Activated naive CD4-positive, alpha-beta T cell treated with anti-CD3 and anti-CD28 coated beads, Interleukin-2, amount 10 ng/mL, durations not matched to agents 7 days and 5 days (primary cell): ENCODE data around the gene SORCS3.

Source experiments
- CTCF ChIA-PET: fragments of 350-600 bp; sonication (Branson Sonifier 250); formaldehyde crosslinking; loops from one replicate; lab custom pipeline; 2021; ENCODE audit warnings: antibody characterized with exemption; lab: Charles Lee
- DNase-seq: peaks from one replicate; pipeline ENCODE4 v3.0.0-alpha.2; 2020
- H3K27ac Mint-ChIP-seq: one replicate; pipeline ENCODE4 v1.8.0; 2021; ENCODE audit warnings: mild to moderate bottlenecking, moderate library complexity, mixed read lengths
- H3K27me3 Mint-ChIP-seq: one replicate; pipeline ENCODE4 v1.8.0; 2021; ENCODE audit warnings: mild to moderate bottlenecking, mixed read lengths
- H3K36me3 Mint-ChIP-seq: one replicate; pipeline ENCODE4 v1.8.0; 2021; ENCODE audit warnings: mixed read lengths
- H3K4me1 Mint-ChIP-seq: one replicate; pipeline ENCODE4 v1.8.0; 2021; ENCODE audit warnings: mixed read lengths
- H3K4me3 Mint-ChIP-seq: one replicate; pipeline ENCODE4 v1.8.0; 2021; ENCODE audit warnings: mild to moderate bottlenecking, moderate library complexity, mixed read lengths
- H3K9me3 Mint-ChIP-seq: one replicate; pipeline ENCODE4 v1.8.0; 2021; ENCODE audit warnings: mixed read lengths

The SORCS3 gene

DNA sequence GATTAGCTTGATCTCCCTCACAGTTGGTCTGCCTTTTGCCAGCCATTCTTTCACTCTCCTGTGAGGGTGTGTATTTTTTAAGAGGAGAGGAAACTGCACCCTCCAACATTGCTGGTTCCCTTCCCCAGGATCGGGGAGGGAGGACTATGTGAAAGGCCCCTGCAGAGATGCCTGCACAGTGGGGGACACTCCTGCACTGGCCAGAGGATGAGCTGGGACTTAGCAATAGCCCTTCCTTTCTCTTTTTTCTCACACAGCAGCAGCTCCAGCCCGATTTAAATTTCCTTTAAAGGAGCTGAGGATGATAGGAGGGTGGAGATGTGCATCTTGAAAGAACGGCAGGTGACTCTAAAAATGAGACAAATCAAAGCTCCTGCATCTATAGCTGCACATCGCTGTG is 18.7 kb downstream of the SORCS3 start:
- no peaks in the 10 kb centered on the region for H3K36me3 Mint-ChIP-seq
- H3K27me3 Mint-ChIP-seq, result peaks cover 16% of the 10 kb centered on the region
- DNase-seq, result no peak
- no peak overlapping the region for H3K4me3 Mint-ChIP-seq
- no peak overlapping the region for H3K27ac Mint-ChIP-seq
- CTCF ChIA-PET, result no interaction called here
- no peaks in the 10 kb centered on the region for H3K9me3 Mint-ChIP-seq
- no peaks in the 10 kb centered on the region for H3K4me1 Mint-ChIP-seq

DNA sequence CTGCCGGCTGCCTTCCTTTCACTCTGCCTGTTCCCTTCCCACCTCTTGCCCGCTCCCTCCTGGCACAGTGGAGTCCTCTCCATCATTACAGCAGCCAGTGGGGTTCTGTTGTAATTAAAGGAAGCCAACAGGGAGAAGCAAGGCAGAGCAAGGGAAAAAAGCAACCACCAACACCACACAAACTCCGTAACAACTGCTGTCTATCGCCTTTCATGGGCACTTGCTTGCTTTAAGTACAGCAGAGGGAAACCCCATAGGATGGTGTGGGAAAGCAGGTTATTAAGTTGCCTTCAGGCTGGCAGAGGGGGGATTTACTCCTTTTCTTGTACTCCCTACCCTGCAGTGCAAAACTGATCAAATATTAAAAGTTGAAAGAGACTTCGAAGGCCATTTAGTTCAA is 22.0 kb downstream of the SORCS3 start:
- Mint-ChIP-seq H3K9me3 (no peaks in the 10 kb centered on the region), H3K4me1 (no peaks in the 10 kb centered on the region), H3K27ac (no peak overlapping the region), H3K4me3 (no peak overlapping the region), H3K36me3 (no peaks in the 10 kb centered on the region), H3K27me3 (peaks cover 13% of the 10 kb centered on the region)
- no peak for DNase-seq
- CTCF ChIA-PET, result no interaction called here

DNA sequence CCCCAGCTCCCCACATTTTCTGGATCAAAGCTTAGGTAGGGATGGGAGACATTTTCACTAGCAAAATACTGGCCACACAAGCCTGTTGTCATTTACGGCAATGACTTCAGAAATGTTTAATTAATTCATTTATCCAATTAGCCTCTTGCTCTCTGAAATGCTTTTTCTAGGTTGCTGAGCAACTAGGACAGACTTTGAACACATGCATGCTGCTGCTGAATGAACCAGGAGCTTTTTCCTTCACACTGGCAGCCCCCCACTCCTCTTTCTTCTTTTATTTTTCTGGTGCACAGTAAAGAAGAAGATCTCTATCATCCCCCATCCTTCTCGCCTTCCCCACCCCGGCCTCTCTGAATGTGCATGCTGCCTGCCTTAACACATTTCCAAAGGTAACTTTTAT is 22.5 kb downstream of the SORCS3 start:
- peaks cover 13% of the 10 kb centered on the region for H3K27me3 Mint-ChIP-seq

DNA sequence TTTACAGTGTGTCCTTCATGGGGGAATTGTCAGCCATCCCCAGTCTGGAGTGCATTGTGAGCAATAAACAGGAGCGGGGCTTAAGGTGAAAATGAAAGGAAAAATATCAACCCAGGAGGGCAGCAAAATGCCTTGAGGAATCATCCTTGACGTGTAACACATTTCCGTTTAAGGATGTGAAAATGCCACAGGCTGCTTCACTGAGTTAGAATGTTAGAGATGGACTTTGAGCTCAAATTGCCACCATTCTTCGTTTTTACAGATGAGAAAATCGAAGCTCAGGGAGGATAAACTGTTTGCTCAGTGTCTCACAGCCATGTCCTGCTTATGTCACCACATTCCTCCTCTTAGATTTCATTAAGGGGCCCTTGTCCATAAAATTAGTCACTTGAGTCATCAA is 23.1 kb downstream of the SORCS3 start:
- H3K9me3 Mint-ChIP-seq, result no peaks in the 10 kb centered on the region
- CTCF ChIA-PET, result no interaction called here
- no peaks in the 10 kb centered on the region for H3K4me1 Mint-ChIP-seq
- H3K4me3 Mint-ChIP-seq, result no peak overlapping the region
- H3K27ac Mint-ChIP-seq, result no peak overlapping the region
- no peak for DNase-seq
- peaks cover 13% of the 10 kb centered on the region for H3K27me3 Mint-ChIP-seq
- no peaks in the 10 kb centered on the region for H3K36me3 Mint-ChIP-seq

More for the DNA sequence above, 22.5 kb downstream of the SORCS3 start:
- no peaks in the 10 kb centered on the region for H3K9me3 Mint-ChIP-seq
- no peak for DNase-seq
- no peak overlapping the region for H3K4me3 Mint-ChIP-seq
- H3K4me1 Mint-ChIP-seq, result no peaks in the 10 kb centered on the region
- H3K27ac Mint-ChIP-seq, result no peak overlapping the region
- H3K36me3 Mint-ChIP-seq, result no peaks in the 10 kb centered on the region
- CTCF ChIA-PET, result no interaction called here

DNA sequence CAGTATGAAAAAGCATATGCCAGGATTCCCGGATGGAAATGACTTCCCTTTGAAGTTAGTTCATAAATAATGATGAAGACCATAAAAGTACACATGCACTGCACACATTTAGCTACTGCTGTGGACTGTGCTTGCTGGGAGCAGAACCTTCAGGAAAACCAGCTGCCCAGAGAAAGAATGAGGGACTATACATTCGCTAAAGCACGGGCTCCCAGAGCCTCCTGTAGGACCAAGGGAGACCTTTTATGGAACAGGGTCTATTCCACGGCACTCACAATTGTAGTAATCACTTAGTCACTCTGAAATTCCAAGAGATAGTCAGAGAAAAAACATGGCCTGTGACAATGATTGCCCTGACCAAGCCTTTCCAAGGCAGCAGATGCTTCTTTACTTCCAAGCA is 24.1 kb downstream of the SORCS3 start:
- no peak overlapping the region for H3K27ac Mint-ChIP-seq
- H3K4me1 Mint-ChIP-seq, result no peaks in the 10 kb centered on the region
- no peaks in the 10 kb centered on the region for H3K36me3 Mint-ChIP-seq
- no peak overlapping the region for H3K4me3 Mint-ChIP-seq
- DNase-seq, result no peak
- CTCF ChIA-PET, result no interaction called here
- H3K9me3 Mint-ChIP-seq, result no peaks in the 10 kb centered on the region
- H3K27me3 Mint-ChIP-seq, result peaks cover 13% of the 10 kb centered on the region

DNA sequence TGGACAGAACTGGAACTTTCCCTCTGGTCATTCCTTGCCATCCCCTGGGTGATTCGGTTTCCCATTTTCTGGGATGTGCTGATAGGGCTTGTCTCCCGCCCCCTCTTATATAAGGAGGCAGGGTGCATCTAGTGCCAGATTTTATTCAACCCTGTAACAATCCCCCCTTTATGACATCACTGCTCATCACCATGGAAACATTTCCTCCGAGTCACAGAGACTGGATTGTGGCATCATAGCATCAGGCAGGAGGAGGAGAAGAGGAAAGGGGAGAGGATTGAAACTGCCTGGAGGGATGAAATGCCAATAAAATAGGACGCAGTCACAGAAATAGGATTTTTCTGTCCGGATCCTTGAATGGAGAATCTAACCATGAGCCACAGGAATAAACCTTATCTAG is 25.0 kb downstream of the SORCS3 start:
- Mint-ChIP-seq H3K36me3 (no peaks in the 10 kb centered on the region), H3K27me3 (peaks cover 9% of the 10 kb centered on the region), H3K4me3 (no peak overlapping the region), H3K27ac (no peak overlapping the region), H3K4me1 (no peaks in the 10 kb centered on the region), H3K9me3 (no peaks in the 10 kb centered on the region)
- DNase-seq, result no peak
- CTCF ChIA-PET, result interaction anchor here (1.0 kb wide), 1 partner anchor 84 kb away, joined by 3 read pairs; no protein-coding TSS in a partner anchor

DNA sequence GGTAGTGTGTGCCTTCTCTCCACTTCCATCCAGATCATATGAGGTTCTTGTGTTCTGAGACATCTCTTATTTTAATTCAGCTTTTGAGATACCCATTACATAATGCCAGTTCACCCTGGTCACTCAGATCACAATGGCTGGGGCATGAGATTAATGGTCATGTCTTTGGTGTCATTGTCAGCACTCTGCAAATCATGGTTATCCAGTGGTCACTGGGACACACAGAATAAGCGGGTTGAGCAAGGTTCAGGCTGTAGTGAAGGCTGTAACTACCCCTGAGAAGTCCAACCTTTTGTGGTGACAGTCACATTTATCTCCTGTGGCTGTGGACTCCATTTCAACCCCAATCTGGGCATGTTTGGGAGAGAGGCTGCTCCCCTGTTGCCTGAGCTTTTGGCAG is 35.8 kb downstream of the SORCS3 start:
- H3K4me1 Mint-ChIP-seq, result no peaks in the 10 kb centered on the region
- peaks cover 21% of the 10 kb centered on the region for H3K27me3 Mint-ChIP-seq
- no peak overlapping the region for H3K27ac Mint-ChIP-seq
- no peaks in the 10 kb centered on the region for H3K9me3 Mint-ChIP-seq
- H3K4me3 Mint-ChIP-seq, result no peak overlapping the region
- DNase-seq, result no peak
- H3K36me3 Mint-ChIP-seq, result no peaks in the 10 kb centered on the region
- CTCF ChIA-PET, result no interaction called here

DNA sequence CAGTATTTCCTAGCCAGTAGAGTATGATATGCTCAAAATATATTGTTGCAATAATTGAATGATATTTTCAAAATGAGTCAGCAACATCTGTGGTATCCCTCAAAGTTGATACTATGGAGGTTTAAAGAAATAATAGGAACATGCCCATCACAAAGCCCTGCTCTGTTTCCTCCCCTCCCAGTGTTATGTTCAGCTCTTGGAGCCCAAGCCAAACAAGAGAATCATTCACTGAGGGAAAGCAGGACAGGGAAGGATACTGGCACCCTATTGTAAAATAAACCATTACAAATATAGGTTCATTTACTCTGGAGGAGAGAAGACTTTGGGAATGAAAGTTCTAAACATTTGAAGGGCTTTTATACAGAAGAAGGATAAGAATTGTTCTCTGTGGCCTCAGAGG is 37.6 kb downstream of the SORCS3 start:
- DNase-seq, result no peak
- H3K4me1 Mint-ChIP-seq, result no peaks in the 10 kb centered on the region
- no peak overlapping the region for H3K27ac Mint-ChIP-seq
- H3K36me3 Mint-ChIP-seq, result no peaks in the 10 kb centered on the region
- no peaks in the 10 kb centered on the region for H3K9me3 Mint-ChIP-seq
- CTCF ChIA-PET, result no interaction called here
- H3K27me3 Mint-ChIP-seq, result peaks cover 21% of the 10 kb centered on the region
- H3K4me3 Mint-ChIP-seq, result no peak overlapping the region

DNA sequence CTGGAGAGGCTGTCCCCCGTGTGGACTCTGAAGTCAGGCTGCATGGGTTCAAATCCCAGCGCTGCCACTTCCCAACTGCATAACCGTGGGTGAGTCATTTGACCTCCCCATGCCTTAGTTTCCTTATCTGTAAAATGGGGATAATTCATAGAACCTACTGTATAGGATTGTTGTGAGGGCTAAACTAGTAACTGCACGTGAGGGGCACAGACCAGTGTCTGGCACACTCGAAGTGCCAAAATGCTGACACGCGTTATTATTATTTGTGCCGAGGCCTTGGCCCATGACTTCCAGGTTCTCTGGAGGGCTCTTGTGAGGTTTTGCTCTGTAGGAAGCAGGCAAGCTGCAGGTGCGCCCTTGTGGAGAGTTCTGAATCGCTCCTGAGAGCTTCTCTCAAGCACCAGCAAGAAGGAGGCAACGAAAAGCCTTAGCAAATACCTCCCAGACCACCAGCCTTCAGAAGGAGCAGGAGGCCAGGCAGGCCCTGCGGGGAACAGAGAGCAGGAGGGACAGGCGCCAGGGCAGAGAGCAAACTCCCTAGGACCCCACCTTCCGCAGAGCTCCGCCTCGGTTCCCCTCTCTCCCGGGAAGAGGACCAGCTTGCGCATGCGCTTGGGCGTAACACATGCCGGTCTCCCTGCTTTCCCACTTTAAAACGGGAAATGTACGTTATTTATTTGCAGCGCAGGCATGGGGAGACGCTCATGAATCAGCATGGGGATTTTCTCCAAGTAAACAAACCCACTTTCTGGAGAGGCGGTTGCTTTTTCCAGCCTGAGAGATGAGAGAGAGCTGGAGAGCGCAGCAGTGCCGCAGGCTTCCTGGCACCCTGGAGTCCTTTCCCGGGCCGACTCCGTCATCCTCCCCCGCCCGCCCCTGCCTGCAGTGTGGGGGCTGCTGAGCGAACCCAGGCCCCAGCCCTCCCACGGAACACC is 39.6 kb downstream of the SORCS3 start:
- Mint-ChIP-seq H3K27ac (no peak overlapping the region), H3K4me1 (no peaks in the 10 kb centered on the region), H3K9me3 (no peaks in the 10 kb centered on the region), H3K27me3 (peaks cover 21% of the 10 kb centered on the region), H3K36me3 (no peaks in the 10 kb centered on the region), H3K4me3 (no peak overlapping the region)
- CTCF ChIA-PET, result no interaction called here
- no peak for DNase-seq

DNA sequence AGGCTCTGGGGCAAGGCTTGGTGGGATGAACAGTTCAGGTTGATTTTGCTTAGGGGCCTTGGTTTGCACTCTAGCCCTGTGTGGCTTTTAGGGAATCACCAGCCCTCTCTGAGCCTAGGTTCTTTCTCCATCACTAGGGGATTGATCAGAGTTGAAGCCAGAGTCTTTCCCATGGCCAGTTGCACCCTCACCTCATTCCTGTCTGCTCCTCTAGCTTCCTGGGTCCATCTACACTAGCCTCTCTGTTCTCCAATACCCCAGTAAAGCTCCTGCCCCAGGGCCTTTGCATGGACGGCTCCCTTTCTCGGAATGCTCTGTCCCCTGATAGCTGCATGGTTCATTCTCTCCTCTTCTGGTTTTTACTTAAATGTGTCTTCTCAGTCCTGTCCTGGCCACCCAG is 40.4 kb downstream of the SORCS3 start:
- H3K27me3 Mint-ChIP-seq, result peaks cover 18% of the 10 kb centered on the region
- CTCF ChIA-PET, result no interaction called here
- no peaks in the 10 kb centered on the region for H3K4me1 Mint-ChIP-seq
- no peak overlapping the region for H3K27ac Mint-ChIP-seq
- no peak overlapping the region for H3K4me3 Mint-ChIP-seq
- DNase-seq, result no peak
- no peaks in the 10 kb centered on the region for H3K36me3 Mint-ChIP-seq
- no peaks in the 10 kb centered on the region for H3K9me3 Mint-ChIP-seq

DNA sequence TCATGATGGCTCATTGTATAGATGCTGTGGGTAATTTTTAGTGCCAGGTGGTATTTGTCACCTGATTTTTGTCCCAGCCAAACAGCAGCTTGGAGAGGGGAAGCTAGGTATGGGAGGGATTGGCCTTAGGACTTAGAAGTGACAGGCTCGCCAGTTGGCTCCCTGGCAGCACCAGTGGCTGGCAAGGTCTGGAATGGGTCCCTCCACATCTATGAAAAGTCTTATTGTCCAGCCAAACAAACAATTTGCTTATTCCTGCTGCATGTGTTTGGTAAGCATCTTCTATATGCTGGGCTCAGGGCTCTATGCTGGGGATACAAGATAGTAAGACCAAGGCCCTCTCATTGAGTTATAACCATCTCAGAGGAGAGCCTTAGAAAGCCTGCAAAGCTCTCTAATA is 42.5 kb downstream of the SORCS3 start:
- CTCF ChIA-PET, result interaction anchor here (1.3 kb wide), 1 partner anchor 9 kb away, joined by 3 read pairs; no protein-coding TSS in a partner anchor
- no peak for DNase-seq
- no peak overlapping the region for H3K27ac Mint-ChIP-seq
- H3K27me3 Mint-ChIP-seq, result peaks cover 23% of the 10 kb centered on the region
- H3K4me3 Mint-ChIP-seq, result no peak overlapping the region
- no peaks in the 10 kb centered on the region for H3K36me3 Mint-ChIP-seq
- no peaks in the 10 kb centered on the region for H3K9me3 Mint-ChIP-seq
- no peaks in the 10 kb centered on the region for H3K4me1 Mint-ChIP-seq

DNA sequence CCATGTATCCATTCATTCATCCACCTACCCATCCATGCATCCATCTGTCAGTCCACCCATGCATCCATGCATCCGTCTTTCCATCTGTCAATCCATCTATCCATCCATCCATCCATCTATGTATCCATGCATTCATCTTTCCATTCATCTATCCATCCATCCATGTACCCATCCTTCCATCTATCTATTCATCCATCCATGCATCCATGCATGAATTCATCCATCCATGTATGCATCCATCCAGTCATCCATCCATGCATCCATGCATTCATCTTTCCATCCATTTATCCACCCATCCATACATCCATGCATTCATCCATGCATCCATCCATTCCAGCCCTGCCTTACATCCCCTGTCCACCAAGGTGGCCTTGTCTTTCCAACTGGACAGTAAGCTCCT is 45.7 kb downstream of the SORCS3 start:
- DNase-seq, result no peak
- H3K36me3 Mint-ChIP-seq, result no peaks in the 10 kb centered on the region
- H3K4me3 Mint-ChIP-seq, result no peak overlapping the region
- H3K27ac Mint-ChIP-seq, result no peak overlapping the region
- no peaks in the 10 kb centered on the region for H3K9me3 Mint-ChIP-seq
- CTCF ChIA-PET, result no interaction called here
- no peaks in the 10 kb centered on the region for H3K4me1 Mint-ChIP-seq
- H3K27me3 Mint-ChIP-seq, result peaks cover 12% of the 10 kb centered on the region

DNA sequence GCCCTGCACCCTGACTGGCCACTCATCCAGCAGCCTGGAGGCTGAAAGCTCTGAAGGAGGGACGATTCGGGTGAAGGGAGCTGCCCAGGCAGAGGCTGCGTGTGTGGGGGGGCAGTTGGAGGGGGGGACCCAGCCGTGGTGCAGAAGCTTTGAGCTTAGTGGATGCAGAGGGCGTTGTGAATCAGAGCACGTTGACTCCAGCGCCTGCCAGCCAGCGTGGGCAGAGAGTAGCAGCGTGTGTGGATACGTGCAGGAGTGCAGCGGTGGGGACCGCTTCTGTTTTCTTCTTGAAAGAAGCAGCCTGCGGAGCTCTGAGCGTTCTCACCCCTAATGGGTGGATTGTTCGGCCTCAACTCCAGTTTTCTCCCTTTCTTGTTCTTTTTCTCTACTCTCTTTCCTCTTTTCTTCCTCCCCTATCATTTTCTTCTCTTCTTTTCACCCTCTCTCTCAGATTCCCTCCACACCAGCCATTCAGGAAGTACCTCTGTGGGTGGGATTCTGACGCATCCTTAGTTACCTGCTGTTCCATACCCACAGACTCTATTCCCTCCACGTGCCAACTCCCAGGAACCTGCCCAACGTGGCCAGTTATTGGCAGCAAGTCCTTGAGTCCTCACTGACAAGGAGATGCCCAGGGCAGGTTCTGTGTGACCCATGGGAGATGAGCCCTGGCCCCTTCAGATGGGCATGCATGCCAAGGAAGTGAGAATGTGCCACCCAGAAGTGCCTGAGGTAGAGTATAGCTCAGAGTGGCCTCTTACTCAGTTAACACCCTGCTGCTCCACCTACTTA is 47.4 kb downstream of the SORCS3 start:
- Mint-ChIP-seq H3K4me1 (no peaks in the 10 kb centered on the region), H3K27ac (no peak overlapping the region), H3K27me3 (peaks cover 15% of the 10 kb centered on the region), H3K4me3 (no peak overlapping the region), H3K36me3 (no peaks in the 10 kb centered on the region), H3K9me3 (no peaks in the 10 kb centered on the region)
- CTCF ChIA-PET, result no interaction called here
- no peak for DNase-seq

DNA sequence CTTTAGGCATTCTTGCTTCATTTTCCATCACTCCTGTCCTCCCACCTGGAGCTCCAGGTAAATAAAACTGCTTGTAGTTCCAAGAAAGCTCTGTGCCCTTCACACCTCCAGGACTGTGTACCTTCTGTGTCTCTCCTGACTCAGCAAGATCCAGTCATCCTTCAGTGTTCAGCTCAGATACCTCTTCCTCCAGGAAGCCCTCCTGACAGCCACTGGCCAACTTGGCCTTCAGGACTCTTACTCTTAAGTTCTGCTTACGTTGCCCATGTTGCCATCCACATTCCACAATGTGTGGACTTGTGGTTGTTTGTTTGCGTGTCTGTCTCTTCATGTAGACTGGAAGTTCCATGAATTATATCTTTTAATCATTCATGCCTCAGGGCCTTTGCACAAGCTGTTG is 48.0 kb downstream of the SORCS3 start:
- H3K4me1 Mint-ChIP-seq, result no peaks in the 10 kb centered on the region
- H3K36me3 Mint-ChIP-seq, result no peaks in the 10 kb centered on the region

DNA sequence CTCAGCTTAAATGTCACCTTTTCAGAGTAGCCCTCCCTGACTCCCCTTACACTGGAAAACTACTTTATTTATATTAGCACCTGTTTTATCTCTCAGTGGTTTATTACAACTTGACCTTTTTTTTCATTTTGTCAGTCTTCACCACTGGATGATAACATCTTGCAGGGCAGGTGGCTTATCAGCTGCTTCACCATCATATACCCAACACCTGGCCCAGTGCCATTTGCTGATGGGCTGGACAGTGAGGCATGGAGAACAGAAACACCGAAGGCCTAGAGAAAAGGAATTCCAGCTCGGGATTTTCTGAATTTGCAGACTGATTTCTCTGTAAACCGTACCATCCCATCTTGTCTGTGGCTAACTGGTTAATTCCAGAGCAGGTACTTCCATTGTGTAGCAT is 48.5 kb downstream of the SORCS3 start:
- Mint-ChIP-seq H3K27ac (no peak overlapping the region), H3K9me3 (no peaks in the 10 kb centered on the region), H3K4me3 (no peak overlapping the region), H3K27me3 (peaks cover 15% of the 10 kb centered on the region), H3K36me3 (no peaks in the 10 kb centered on the region), H3K4me1 (no peaks in the 10 kb centered on the region)
- no peak for DNase-seq
- CTCF ChIA-PET, result no interaction called here

More for the DNA sequence above, 48.0 kb downstream of the SORCS3 start:
- H3K27me3 Mint-ChIP-seq, result peaks cover 15% of the 10 kb centered on the region
- CTCF ChIA-PET, result no interaction called here
- H3K9me3 Mint-ChIP-seq, result no peaks in the 10 kb centered on the region
- DNase-seq, result no peak
- no peak overlapping the region for H3K27ac Mint-ChIP-seq
- H3K4me3 Mint-ChIP-seq, result no peak overlapping the region
